Astrocyte of the hippocampus (primary cell): ENCODE data around the gene BMP6.

Experiments
- DNase-seq: peaks from one replicate; pipeline ENCODE4 v3.0.0; 2011; ENCODE audit warnings: low read depth, low spot score

The BMP6 gene

GRCh38 chr6:7747016-7747415, 21.1 kb downstream of the BMP6 start:
- DNase-seq = no peak

- no peak for DNase-seq
Measured at GRCh38 chr6:7747433-7747832, 21.5 kb downstream of the BMP6 start.

GRCh38 chr6:7747901-7748504, 22.1 kb downstream of the BMP6 start:
- DNase-seq = no peak

- no peak for DNase-seq
Measured at GRCh38 chr6:7749478-7749877, 23.6 kb downstream of the BMP6 start.

- no peak for DNase-seq
Measured at GRCh38 chr6:7750197-7750596, 24.3 kb downstream of the BMP6 start.

GRCh38 chr6:7758456-7758855, 32.6 kb downstream of the BMP6 start:
- DNase-seq = peak; percentile 99

GRCh38 chr6:7759320-7759719, 33.4 kb downstream of the BMP6 start:
- DNase-seq = no peak

GRCh38 chr6:7761051-7761450, 35.2 kb downstream of the BMP6 start:
- no peak for DNase-seq

- DNase-seq = no peak
Measured at GRCh38 chr6:7762760-7763159, 36.9 kb downstream of the BMP6 start.

GRCh38 chr6:7763881-7764280, 38.0 kb downstream of the BMP6 start:
- DNase-seq = no peak

- peak; percentile 25 for DNase-seq
Measured at GRCh38 chr6:7765575-7766325, 39.9 kb downstream of the BMP6 start.

- no peak for DNase-seq
Measured at GRCh38 chr6:7769702-7770101, 43.8 kb downstream of the BMP6 start.

- peak; percentile 76 for DNase-seq
Measured at GRCh38 chr6:7770111-7770510, 44.2 kb downstream of the BMP6 start.

- DNase-seq = peak; percentile 39
Measured at GRCh38 chr6:7770601-7771000, 44.7 kb downstream of the BMP6 start.

- no peak for DNase-seq
Measured at GRCh38 chr6:7773322-7773721, 47.4 kb downstream of the BMP6 start.

GRCh38 chr6:7773914-7774313, 48.0 kb downstream of the BMP6 start:
- DNase-seq = no peak

GRCh38 chr6:7776509-7776908, 50.6 kb downstream of the BMP6 start:
- DNase-seq = no peak

GRCh38 chr6:7777074-7777473, 51.2 kb downstream of the BMP6 start:
- DNase-seq = no peak

- DNase-seq = peak; percentile 42
Measured at GRCh38 chr6:7781240-7781639, 55.3 kb downstream of the BMP6 start.

GRCh38 chr6:7784248-7784647, 58.3 kb downstream of the BMP6 start:
- no peak for DNase-seq

GRCh38 chr6:7784706-7785105, 58.8 kb downstream of the BMP6 start:
- DNase-seq = no peak

- no peak for DNase-seq
Measured at GRCh38 chr6:7785243-7786035, 59.5 kb downstream of the BMP6 start.

GRCh38 chr6:7786214-7786661, 60.3 kb downstream of the BMP6 start:
- no peak for DNase-seq
